ENCODE measurements around the gene EXOC6B. TPM values are rescaled to one million over a fixed set of nuclear protein-coding genes. Genes with fewer than 3 reads are reported as not detected.

The EXOC6B gene
- total RNA-seq, 1 experiment from 2014 or later = 34.3 TPM

- intact Hi-C loops (cut with micrococcal nuclease; ENCODE audit: unreplicated experiment) = loop anchor here (10.0 kb wide), 3 partner anchors 168 to 652 kb away; no protein-coding TSS in a partner anchor
- H3K4me3 ChIP-seq = no peak overlapping the region
- no peaks in the 10 kb centered on the region for H3K27me3 ChIP-seq (ENCODE audit: insufficient read depth, low read depth)
- no peaks in the 10 kb centered on the region for H3K9me2 ChIP-seq (ENCODE audit: insufficient read depth)
- H3K36me3 ChIP-seq (ENCODE audit: low read depth) = no peaks in the 10 kb centered on the region
- ChIA-PET CTCF (interaction anchor here (0.6 kb wide), 1 partner anchor 23 kb away, joined by 6 read pairs; no protein-coding TSS in a partner anchor), POLR2A (ENCODE audit: unreplicated experiment) (interaction anchor here (1.0 kb wide), 1 partner anchor 15 kb away, joined by 7 read pairs; no protein-coding TSS in a partner anchor)
- TF ChIP-seq CTCF (conservative IDR thresholded peaks at IDR 0.05) (no peak), EZH2 (IDR thresholded peaks at IDR 0.05; ENCODE audit: low read depth) (no peak)
- no peak overlapping the region for H2AFZ ChIP-seq
- no peaks in the 10 kb centered on the region; the same call in none of the 2 replicates for H3F3A ChIP-seq (ENCODE audit: insufficient read depth, low read depth)
- no peak overlapping the region for H3K27ac ChIP-seq
- BruUV-seq (replicated peaks) = no TSS peak
- H4K20me1 ChIP-seq (ENCODE audit: insufficient read depth) = peaks cover 5% of the 10 kb centered on the region; the same call in 1 of the 2 replicates
- H3K9me3 ChIP-seq (ENCODE audit: insufficient read depth, low read depth) = no peaks in the 10 kb centered on the region
- H3K79me2 ChIP-seq (ENCODE audit: low read depth) = no peaks in the 10 kb centered on the region
- peaks cover 9% of the 10 kb centered on the region for H3K4me1 ChIP-seq (replicated peaks; ENCODE audit: insufficient read depth)
- DNase-seq = no peak
- no peak overlapping the region for H3K4me2 ChIP-seq
Measured at GRCh38 chr2:72576459-72576858, 249.4 kb downstream of the EXOC6B start.

- intact Hi-C loops (cut with micrococcal nuclease; ENCODE audit: unreplicated experiment) = loop anchor here (10.0 kb wide), 3 partner anchors 170 to 650 kb away; no protein-coding TSS in a partner anchor
- CTCF ChIA-PET = no interaction called here
Measured at GRCh38 chr2:72574886-72575285, 250.9 kb downstream of the EXOC6B start.

GRCh38 chr2:72573232-72573631 is 252.6 kb downstream of the EXOC6B start:
- TF ChIP-seq CTCF (conservative IDR thresholded peaks at IDR 0.05) (no peak), EZH2 (IDR thresholded peaks at IDR 0.05; ENCODE audit: low read depth) (no peak)

More at GRCh38 chr2:72574886-72575285, 250.9 kb downstream of the EXOC6B start:
- H3K27me3 ChIP-seq (ENCODE audit: insufficient read depth, low read depth) = no peaks in the 10 kb centered on the region
- H3K9me3 ChIP-seq (ENCODE audit: insufficient read depth, low read depth) = no peaks in the 10 kb centered on the region
- no peaks in the 10 kb centered on the region for H3K36me3 ChIP-seq (ENCODE audit: low read depth)
- no peak for DNase-seq
- POLR2A ChIA-PET (ENCODE audit: unreplicated experiment) = interaction anchor here (0.6 kb wide), 1 partner anchor 222 kb away, joined by 12 read pairs; no protein-coding TSS in a partner anchor
- no peak overlapping the region for H3K4me3 ChIP-seq
- H2AFZ ChIP-seq = no peak overlapping the region
- H3K27ac ChIP-seq = no peak overlapping the region
- peaks cover 5% of the 10 kb centered on the region; the same call in 1 of the 2 replicates for H4K20me1 ChIP-seq (ENCODE audit: insufficient read depth)
- H3F3A ChIP-seq (ENCODE audit: insufficient read depth, low read depth) = no peaks in the 10 kb centered on the region; the same call in none of the 2 replicates
- H3K4me1 ChIP-seq (replicated peaks; ENCODE audit: insufficient read depth) = peaks cover 20% of the 10 kb centered on the region
- H3K79me2 ChIP-seq (ENCODE audit: low read depth) = no peaks in the 10 kb centered on the region
- TF ChIP-seq EZH2 (IDR thresholded peaks at IDR 0.05; ENCODE audit: low read depth) (no peak), CTCF (conservative IDR thresholded peaks at IDR 0.05) (no peak)
- no TSS peak for BruUV-seq (replicated peaks)
- H3K9me2 ChIP-seq (ENCODE audit: insufficient read depth) = no peaks in the 10 kb centered on the region
- H3K4me2 ChIP-seq = no peak overlapping the region

More at GRCh38 chr2:72573232-72573631, 252.6 kb downstream of the EXOC6B start:
- ChIA-PET CTCF (no interaction called here), POLR2A (ENCODE audit: unreplicated experiment) (no interaction called here)
- H3K4me1 ChIP-seq (replicated peaks; ENCODE audit: insufficient read depth) = peaks cover 20% of the 10 kb centered on the region
- H3F3A ChIP-seq (ENCODE audit: insufficient read depth, low read depth) = no peaks in the 10 kb centered on the region; the same call in 1 of the 2 replicates
- DNase-seq = no peak
- H3K9me3 ChIP-seq (ENCODE audit: insufficient read depth, low read depth) = no peaks in the 10 kb centered on the region
- no peaks in the 10 kb centered on the region for H3K79me2 ChIP-seq (ENCODE audit: low read depth)
- H4K20me1 ChIP-seq (ENCODE audit: insufficient read depth) = no peaks in the 10 kb centered on the region
- intact Hi-C loops (cut with micrococcal nuclease; ENCODE audit: unreplicated experiment) = loop anchor here (10.0 kb wide), 3 partner anchors 172 to 648 kb away; no protein-coding TSS in a partner anchor
- H3K27ac ChIP-seq = no peak overlapping the region
- H3K4me2 ChIP-seq = no peak overlapping the region
- H2AFZ ChIP-seq = no peak overlapping the region
- BruUV-seq (replicated peaks) = no TSS peak
- no peak overlapping the region for H3K4me3 ChIP-seq
- no peaks in the 10 kb centered on the region for H3K36me3 ChIP-seq (ENCODE audit: low read depth)
- H3K27me3 ChIP-seq (ENCODE audit: insufficient read depth, low read depth) = no peaks in the 10 kb centered on the region
- H3K9me2 ChIP-seq (ENCODE audit: insufficient read depth) = no peaks in the 10 kb centered on the region
